ENCODE results near the gene TRIM46. TPM values are rescaled to one million over a fixed set of nuclear protein-coding genes. Genes with fewer than 3 reads are reported as not detected.

Gene TRIM46
- total and polyA plus RNA-seq, 2 donors from 2014 or later = 0.28 to 2.1 TPM

GRCh38 chr1:155177192-155177917, 3.7 kb downstream of the TRIM46 start:
- intact Hi-C loops (cut with DNase I) = loop anchor here (10.0 kb wide), 1 partner anchor 47 kb away; no protein-coding TSS in a partner anchor
- peak in 2 of 5 donors; percentile 58 to 81 for DNase-seq
- Histone ChIP-seq H3K36me3 (ENCODE audit: control insufficient read depth in 2 of 3, insufficient read depth in 3 of 3, low read length in 3 of 3) (no peaks in the 10 kb centered on the region), H3K27me3 (ENCODE audit: control insufficient read depth, insufficient read depth, low read length) (no peaks in the 10 kb centered on the region), H3K9me3 (ENCODE audit: control insufficient read depth in 2 of 3, insufficient read depth in 1 of 3, low read length in 3 of 3) (no peaks in the 10 kb centered on the region), H3K9ac (ENCODE audit: low read length in 3 of 3) (peak overlapping the region in 1 of 3 donors; percentile 55), H3K27ac (ENCODE audit: low read depth in 2 of 2, low read length in 2 of 2) (peak overlapping the region in 1 of 2 donors; percentile 18), H3K4me3 (ENCODE audit: low read length in 3 of 3) (peak overlapping the region in 1 of 3 donors; percentile 29), H3K4me1 (ENCODE audit: control insufficient read depth in 2 of 3, insufficient read depth in 2 of 3, low read depth in 1 of 3, low read length in 3 of 3) (peaks cover 0 to 15% (median 7%) of the 10 kb centered on the region in 3 donors)
- TF ChIP-seq CTCF (IDR thresholded peaks at IDR 0.05; ENCODE audit: borderline replicate concordance, extremely low read depth, insufficient read depth) = no peak
- no peak for FAIRE-seq

GRCh38 chr1:155177918-155178281, 4.3 kb downstream of the TRIM46 start:
- H3K9ac ChIP-seq (ENCODE audit: low read length in 3 of 3) = no peak overlapping the region
- H3K4me1 ChIP-seq (ENCODE audit: control insufficient read depth in 2 of 3, insufficient read depth in 2 of 3, low read depth in 1 of 3, low read length in 3 of 3) = peaks cover 0 to 11% (median 7%) of the 10 kb centered on the region in 3 donors
- H3K36me3 ChIP-seq (ENCODE audit: control insufficient read depth in 2 of 3, insufficient read depth in 3 of 3, low read length in 3 of 3) = no peaks in the 10 kb centered on the region
- no peak for TF ChIP-seq CTCF (IDR thresholded peaks at IDR 0.05; ENCODE audit: borderline replicate concordance, extremely low read depth, insufficient read depth)
- H3K9me3 ChIP-seq (ENCODE audit: control insufficient read depth in 2 of 3, insufficient read depth in 1 of 3, low read length in 3 of 3) = no peaks in the 10 kb centered on the region
- H3K27ac ChIP-seq (ENCODE audit: low read depth in 2 of 2, low read length in 2 of 2) = no peak overlapping the region
- intact Hi-C loops (cut with DNase I) = loop anchor here (10.0 kb wide), 1 partner anchor 47 kb away; no protein-coding TSS in a partner anchor
- FAIRE-seq (no peak), DNase-seq (peak in 2 of 5 donors; percentile 40 to 62)
- no peak overlapping the region for H3K4me3 ChIP-seq (ENCODE audit: low read length in 3 of 3)
- H3K27me3 ChIP-seq (ENCODE audit: control insufficient read depth, insufficient read depth, low read length) = no peaks in the 10 kb centered on the region

GRCh38 chr1:155178441-155179111, 4.9 kb downstream of the TRIM46 start:
- Histone ChIP-seq H3K27me3 (ENCODE audit: control insufficient read depth, insufficient read depth, low read length) (no peaks in the 10 kb centered on the region), H3K4me3 (ENCODE audit: low read length in 3 of 3) (no peak overlapping the region), H3K27ac (ENCODE audit: low read depth in 2 of 2, low read length in 2 of 2) (no peak overlapping the region), H3K9ac (ENCODE audit: low read length in 3 of 3) (no peak overlapping the region), H3K9me3 (ENCODE audit: control insufficient read depth in 2 of 3, insufficient read depth in 1 of 3, low read length in 3 of 3) (no peaks in the 10 kb centered on the region), H3K36me3 (ENCODE audit: control insufficient read depth in 2 of 3, insufficient read depth in 3 of 3, low read length in 3 of 3) (no peaks in the 10 kb centered on the region), H3K4me1 (ENCODE audit: control insufficient read depth in 2 of 3, insufficient read depth in 2 of 3, low read depth in 1 of 3, low read length in 3 of 3) (peaks cover 0 to 11% (median 7%) of the 10 kb centered on the region in 3 donors)
- intact Hi-C loops (cut with DNase I) = loop anchor here (10.0 kb wide), 1 partner anchor 46 kb away; no protein-coding TSS in a partner anchor
- DNase-seq (peak in 2 of 5 donors; percentile 57 to 79), FAIRE-seq (no peak)
- TF ChIP-seq CTCF (IDR thresholded peaks at IDR 0.05; ENCODE audit: borderline replicate concordance, extremely low read depth, insufficient read depth) = no peak
